Endometrial microvascular endothelial cells (primary cell): ENCODE measurements around the gene PLIN5. TPM values are rescaled to one million over a fixed set of nuclear protein-coding genes. Genes with fewer than 3 reads are reported as not detected.
"Not testable (repeated sequence)": the region's sequence is repeated elsewhere in the genome, so short reads cannot be mapped to it uniquely, and the experiment has no call there.

Source experiments
- in situ Hi-C: cut with HindIII; loops from 2 replicates; pipeline ENCODE4 v1.10.0; 2017; ENCODE audit warnings: low sequenced_read_pairs, low pct_unique_long_range_greater_than_20kb; ENCODE audit errors: inconsistent ontology term
- total RNA-seq: library from RNA; depleted of rRNA; stranded (reverse); fragments of >200 nt; gene quantifications from one replicate; pipeline ENCODE4 v1.2.3, GENCODE V29; 2015; ENCODE audit errors: inconsistent ontology term

The PLIN5 gene
- total RNA-seq, 1 donor from 2014 or later: not detected

DNA sequence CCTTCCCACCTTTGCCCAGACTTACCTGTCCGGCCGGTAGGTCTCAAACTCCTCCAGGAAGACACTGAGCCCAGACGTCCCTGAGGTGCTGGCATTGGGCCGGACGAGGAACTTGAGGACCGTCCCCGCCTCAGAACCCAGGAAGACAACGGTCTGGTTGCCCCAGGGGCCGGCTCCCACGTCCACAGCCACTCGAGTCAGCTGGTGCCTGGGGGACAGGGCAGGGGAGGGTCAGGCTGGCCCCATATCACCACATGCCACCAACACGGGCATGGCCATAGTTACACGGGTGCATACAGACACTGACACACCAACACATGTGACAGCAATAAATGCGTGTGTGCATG, 13.2 kb upstream of the PLIN5 start:
- in situ Hi-C loops: no loop called here

DNA sequence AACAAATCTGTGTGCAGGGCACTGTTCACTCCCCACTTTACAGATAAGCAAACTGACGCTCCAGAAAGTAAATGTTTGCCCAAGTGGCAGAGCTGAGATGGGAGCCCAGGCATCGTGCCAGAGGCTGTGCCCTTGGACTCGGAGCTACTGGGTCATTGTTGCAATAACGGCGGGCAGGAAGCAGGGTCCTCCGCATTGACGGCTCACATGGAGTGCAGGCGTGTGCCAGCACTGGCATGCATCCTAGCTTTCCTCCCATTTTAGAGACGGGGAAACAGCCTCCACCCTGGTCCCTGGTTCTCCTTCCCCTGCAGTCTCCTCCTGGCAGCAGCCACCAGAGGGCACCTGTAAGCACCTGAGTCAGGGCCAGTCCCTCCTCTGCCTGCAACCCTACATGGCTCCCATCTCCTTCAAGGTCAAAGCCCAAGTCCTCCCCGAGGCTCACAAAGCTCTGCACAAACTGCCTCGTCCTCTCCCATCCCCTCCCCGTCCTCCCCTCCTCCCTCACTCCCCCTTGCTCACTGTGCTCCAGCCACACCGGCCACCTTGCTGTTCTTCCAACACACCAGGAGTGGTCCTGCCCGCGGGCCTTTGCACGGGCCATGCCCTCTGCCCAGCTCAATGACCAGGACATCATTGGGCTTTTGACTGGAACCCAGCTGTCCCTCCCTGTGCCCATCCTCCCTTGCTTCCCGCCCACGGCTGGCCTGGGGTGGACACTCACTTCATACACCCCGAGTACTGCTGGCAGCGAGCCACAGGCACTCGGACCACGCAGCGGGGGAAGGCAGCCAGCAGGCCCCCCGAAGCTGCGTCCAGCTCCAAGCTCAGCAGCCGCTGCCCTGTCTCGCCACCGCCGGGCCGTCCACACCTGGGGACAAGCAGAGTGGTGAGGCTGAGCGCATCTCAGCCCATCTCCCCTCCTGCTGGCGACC, 12.5 kb upstream of the PLIN5 start:
- in situ Hi-C loops: no loop called here

DNA sequence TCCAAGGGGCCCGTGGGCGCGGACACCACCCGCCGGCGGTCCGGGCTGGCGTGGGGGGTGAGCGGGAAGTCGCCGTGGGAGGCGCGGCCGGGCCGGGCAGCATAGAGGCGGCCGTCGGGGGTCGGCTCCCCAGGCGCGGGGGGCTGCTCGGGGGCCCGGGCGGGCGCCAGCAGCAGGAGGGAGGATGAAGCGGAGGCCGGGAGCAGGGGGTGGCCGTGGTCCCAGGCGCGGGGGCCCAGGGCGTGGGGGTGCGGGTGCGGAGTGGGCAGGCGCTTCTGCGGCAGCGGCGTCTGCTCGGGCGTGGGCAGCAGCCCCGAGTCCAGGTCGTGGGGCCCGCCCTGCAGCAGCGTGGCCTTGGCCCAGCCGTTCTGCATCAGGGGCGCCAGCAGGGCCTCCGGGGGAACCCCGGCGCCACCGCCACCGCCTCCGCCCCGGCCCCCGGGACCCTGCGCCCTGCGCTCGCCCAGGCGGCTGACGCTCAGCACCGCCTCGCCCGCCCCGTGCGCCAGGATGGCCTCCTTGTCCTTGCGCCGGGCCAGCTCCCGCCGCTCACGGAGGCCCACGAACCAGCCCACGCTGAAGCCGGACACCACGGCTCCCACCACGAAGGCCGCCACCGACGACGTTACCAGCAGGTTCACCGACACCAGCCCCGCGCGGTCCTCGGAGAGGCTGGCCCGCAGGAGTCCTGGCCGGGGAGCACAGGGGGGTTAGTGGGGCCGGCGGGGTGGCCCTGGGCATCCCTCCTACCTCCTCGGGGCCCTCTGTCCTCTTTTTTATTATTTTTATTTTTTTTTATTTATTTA, 9.0 kb upstream of the PLIN5 start:
- in situ Hi-C loops: no loop called here

DNA sequence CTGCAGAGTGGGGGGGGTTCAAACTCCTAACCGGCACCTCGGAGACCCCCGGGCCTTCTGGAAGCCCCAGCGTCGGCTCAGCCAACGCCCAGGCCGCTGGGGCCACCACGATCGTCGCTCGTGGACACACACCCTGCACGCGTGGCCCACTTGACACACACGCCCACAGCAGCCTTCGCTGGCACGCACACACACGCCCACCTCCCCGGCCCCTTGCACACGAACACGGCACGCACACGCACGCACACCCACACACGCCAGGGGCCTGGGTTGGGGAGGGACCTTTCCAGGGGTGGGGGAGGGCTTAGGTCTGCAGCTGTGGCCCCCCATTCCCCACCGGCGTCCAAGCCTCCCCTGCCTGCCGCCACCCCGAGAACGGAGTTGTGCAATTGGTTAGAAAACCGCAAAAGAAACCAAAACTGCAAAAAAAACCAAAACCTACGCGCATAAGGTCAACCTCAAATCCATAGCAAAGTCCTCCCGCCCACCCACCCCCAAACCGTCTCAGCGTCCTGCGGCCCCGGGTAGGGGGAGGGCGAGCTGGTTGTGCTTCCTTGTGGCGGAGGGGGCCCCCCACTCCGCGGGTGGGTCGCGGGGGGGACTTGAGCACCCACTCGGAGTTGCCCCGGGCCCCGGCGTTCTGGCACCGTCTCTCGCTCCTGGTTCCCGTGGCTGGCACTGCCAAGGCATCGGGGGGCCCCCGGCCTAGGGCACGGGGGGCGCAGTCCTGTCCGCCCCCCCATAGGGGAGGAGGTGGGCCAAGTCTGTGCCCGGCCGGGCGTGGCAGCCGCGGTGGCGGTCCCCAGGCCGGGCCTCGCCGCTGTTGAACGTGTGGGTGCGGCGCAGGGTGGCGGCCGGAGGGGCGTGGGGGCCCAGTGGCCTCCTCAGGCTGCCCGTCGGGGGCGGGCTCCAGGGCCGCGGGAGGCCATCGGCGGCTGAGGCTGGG, 8.1 kb upstream of the PLIN5 start:
- in situ Hi-C loops: no loop called here

- in situ Hi-C loops: not testable (repeated sequence)
Measured at GRCh38 chr19:4541806-4542145, 6.8 kb upstream of the PLIN5 start.

GRCh38 chr19:4541114-4541805, 6.2 kb upstream of the PLIN5 start:
- in situ Hi-C loops: no loop called here

DNA sequence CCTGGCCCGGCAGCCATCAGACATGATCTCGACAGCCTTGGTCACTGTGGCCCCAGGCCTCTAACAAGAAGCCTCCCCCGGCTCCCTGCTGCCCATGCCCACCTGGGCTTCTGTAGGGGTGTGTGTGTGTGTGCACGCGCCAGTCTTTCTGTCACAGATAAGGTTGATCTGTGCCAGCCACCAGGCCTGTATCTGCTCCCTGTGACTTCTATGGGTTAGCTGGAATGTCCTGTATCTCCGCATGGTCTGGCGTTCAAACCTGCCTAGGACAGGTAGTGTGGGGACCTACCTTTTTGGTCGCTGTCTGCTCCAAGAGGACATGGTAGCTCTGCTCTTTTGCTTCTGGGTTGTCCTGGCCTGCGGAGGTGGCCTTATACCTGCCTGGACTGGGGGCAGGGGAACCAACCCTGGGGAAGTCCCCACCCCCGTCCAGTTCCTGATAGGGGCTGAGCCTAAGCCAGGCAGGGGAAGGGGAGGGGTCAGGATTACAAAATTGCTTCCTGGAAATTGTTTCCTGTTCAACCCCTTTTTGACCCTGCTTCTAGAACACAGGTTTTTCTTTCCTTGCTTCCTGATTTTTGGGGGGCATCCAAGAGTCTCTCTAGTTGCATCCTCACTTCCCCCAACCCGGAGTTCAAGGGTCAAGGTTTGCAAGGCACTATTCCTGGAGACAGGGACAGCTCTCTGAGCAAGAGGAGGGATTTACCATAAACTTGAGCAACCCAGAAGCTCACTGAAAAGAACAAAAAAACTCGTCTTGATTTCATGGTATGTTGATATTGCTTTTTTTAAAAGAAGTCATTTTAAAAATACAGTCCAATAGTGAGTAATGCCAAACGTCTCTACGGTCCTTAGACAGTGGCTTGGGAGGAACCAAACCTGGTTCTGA, 4.9 kb upstream of the PLIN5 start, which contains the start of gene LRG1:
Gene LRG1, minus strand, starts transcription at position 344 of the 889 bp plus-strand sequence. Its CDS starts 23 bp downstream, at position 321.
- in situ Hi-C loops: no loop called here

GRCh38 chr19:4539169-4539692, 4.2 kb upstream of the PLIN5 start:
- in situ Hi-C loops: no loop called here

DNA sequence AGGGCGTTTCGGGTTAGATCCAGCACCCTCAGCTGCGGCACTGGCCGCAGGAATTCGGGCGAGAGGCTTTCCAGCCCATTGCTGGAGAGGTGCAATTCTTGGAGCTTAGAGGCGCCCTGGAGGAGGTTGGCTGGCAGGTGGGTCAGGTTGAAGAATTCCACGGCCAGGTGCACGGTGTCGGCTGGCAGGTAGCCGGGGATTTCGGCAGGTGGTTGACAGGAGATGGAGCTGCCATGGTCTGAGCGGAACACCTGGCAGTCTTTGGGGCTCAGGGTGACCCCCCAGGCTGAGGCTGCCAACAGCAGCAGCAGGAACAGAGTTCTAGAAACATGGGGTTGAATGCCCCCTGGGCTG, 3.6 kb upstream of the PLIN5 start:
- in situ Hi-C loops: no loop called here

DNA sequence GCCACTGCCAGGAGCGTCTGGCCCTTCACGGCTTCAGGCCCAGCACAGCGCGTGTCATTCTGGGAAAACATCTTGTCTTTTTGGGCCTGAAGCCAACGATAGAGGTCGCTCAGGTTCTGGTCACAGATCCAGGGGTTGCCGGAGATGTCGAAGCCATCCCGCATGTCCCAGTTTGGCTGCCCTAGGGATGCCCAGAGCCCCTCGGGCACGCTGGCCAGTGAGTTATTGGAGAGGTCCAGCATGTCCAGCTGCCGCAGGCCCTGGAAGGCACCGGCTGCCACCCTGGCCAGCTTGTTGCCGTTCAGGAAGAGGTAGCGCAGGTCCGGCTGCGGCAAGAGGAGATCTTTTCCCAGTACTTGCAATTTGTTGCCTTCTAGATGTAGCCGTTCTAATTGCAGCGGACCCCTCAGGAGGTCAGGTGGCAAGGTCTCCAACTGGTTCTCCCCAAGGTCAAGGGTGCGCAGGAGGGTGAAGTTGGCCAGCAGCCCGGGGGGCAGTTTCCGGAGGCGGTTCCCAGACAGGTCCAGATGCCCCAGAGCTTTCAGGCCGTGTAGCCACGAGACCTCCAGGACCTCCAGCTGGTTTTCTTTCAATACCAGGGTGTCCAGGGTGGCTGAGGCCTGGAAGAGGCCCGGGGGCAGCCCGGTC, 3.1 kb upstream of the PLIN5 start:
- in situ Hi-C loops: no loop called here

- in situ Hi-C loops: no loop called here
Measured at GRCh38 chr19:4536798-4537197, 1.8 kb upstream of the PLIN5 start.

DNA sequence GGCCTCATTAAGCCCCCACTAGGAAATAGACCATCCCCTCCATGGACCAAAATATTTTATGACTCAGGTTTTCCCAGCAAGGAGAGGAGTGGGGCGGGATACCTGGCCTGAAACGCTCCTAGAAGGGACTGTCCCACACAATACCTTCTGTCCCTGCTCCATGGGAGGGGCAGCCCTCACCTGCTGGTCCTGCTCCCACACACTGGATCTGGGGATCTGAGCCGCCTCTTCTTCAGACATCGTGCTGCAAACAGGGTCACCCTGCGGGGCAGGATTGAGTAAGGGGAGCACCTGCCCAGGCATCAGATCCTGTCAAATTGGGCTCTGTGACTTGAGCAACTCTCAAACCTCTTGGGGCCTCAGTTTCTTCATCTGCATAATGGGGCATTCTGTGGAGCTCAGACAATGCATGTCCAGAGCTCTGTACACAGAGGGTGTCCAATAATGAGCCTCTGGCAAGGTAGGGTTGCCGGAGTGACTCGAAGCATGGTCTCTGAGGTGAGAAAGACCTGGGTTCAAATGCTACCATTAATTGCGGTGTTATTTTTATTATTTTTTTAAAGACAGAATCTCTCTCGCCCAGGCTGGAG, 1.1 kb downstream of the PLIN5 start:
- in situ Hi-C loops: no loop called here

- in situ Hi-C loops: no loop called here
Measured at GRCh38 chr19:4533334-4533733, 1.7 kb downstream of the PLIN5 start.

DNA sequence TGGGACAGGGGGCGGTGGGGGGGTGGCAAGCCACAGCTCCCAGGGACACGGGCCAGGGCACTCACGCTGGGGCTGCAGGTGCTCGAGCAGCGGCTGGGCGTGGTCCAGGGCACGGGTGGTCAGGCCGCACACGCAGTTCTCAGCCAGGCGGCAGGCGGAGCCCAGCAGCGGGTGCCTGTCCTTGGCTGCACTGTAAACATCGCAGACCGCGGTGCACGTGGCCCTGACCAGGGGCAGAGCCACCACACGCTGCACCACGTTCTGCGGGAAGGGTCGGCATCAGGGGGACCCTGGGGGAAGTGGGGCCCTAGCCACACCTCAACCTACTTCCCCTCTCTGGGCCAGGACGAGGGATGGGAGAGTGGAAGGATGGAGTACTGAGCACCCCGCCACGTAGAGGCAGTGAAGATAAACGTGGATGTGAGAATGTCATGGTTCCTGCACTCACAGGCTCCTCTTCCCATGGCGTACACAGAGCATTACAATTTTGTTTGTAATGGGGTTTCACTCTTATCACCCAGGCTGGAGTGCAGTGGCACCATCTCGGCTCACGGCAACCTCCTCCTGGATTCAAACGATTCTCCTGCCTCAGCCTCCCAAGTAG, 3.4 kb downstream of the PLIN5 start:
- in situ Hi-C loops: no loop called here

DNA sequence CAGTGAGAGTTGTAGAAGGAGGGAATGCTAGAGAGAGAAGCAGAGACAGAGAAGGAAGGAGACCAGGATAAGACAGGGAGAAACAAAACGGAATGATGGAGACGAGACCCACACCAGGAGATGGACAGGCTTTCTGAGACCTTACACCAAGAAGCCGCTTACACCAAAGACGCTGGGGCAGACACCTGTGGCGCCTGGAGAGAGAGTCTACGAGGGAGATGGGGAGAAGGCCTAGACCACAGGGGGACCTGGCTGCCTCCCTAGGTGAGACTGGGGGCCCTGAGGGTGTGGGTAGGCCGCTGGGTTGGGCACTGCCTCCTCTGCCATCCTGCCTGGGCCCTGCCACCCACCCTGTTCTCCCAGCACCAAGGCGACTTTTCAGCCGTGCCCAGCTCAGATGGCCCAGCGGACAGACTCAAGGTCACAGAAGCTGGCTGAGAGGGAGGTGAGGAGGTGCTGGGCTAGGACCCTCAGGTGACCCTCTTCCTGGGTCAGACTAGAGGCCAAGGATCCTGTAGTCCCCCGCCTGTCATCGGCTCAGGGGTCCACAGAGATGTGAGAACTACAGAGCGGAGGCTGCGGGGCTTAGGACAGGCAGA, 5.0 kb downstream of the PLIN5 start:
- in situ Hi-C loops: no loop called here

- in situ Hi-C loops: no loop called here
Measured at GRCh38 chr19:4528843-4529242, 6.2 kb downstream of the PLIN5 start.
